Measurements from ENCODE around the gene SLIT3. TPM values are rescaled to one million over a fixed set of nuclear protein-coding genes. Genes with fewer than 3 reads are reported as not detected.

Gene SLIT3
- total RNA-seq, 1 donor from 2014 or later, result not detected

- DNase-seq, result no peak
These were observed 200.9 kb downstream of the SLIT3 start for GRCh38 chr5:169099801-169100734.

DNA sequence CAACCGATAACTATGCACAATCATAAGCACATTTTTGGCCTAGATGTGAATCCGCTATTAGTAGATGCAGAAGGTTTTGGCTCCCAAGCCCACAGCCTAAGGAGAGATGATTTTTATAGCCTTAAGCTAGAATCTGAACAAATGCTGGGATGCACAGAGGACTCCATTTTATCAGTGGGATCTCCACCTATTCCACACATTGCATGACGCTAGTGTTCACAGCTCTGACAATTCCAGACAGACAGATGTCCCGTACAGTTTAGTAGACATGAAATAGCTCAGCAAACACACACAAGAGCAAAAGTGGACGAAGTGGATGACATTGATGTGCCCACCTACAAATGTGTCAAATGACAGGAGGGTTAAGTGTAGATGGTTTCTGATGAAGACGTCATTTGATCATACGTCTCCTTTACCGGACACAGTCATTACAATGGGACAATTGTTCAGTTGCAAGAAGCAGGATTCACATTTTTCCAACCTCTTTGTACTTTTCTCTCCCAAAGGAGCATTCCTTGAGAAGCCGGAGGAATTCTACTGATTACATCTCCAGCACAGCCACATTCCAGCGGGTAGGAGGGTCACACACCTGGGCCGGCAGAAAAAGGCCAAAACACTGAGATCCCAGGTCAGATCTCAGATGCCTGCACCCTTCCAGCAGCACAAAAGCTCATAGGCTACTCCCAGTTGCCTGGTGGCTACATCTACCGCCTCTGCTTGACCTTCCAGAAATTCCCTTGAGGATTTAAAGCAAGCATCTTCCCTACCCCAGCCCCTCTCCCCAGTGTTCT lies 202.4 kb downstream of the SLIT3 start:
- DNase-seq, result no peak

GRCh38 chr5:169097374-169098326 lies 203.3 kb downstream of the SLIT3 start:
- DNase-seq, result no peak

DNA sequence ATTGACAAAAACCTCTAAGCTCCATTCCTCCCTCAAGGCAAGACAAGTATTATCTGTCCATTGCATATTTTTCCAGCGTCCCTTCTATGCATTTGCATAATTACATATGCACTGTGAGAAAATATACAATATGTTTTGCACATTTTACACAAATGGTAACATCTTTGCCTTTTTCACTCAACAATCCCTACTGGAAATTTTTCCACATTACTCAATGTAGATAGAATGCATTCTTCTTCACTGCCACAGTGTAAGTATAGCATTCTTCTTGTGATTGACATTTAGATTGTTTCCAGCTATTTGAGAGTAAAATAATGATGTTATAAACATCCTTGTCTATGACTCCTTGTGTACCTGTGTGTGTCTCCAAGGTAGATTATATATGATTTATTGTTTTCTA lies 205.0 kb downstream of the SLIT3 start:
- no peak for DNase-seq

DNA sequence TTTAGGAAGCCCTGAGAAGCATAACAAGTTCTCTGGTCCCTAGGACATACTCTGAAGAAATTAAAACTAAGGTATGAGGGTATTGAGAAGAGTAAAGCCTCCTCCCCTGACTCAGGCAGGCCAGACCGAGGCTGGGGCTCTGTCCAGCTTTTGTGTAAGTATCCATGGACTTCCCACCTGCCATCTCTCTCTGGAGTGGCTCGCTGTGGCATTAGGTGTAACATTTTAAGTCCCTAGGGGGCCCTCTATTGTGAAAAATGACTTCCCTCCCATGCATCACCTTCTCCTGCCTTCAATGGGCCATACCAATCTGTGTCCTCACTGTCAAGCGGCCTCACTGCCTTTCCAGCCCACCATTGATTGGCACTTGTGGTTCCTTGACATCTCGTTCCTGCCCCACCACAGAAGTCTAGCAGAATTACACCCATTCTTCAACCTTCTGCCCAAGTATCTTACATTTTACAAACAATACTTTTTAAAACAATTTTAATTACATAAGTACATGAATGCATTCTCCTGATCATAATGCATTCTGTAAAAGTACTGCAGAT lies 205.5 kb downstream of the SLIT3 start:
- no peak for DNase-seq

GRCh38 chr5:169094586-169095409 lies 206.1 kb downstream of the SLIT3 start:
- DNase-seq, result no peak

DNA sequence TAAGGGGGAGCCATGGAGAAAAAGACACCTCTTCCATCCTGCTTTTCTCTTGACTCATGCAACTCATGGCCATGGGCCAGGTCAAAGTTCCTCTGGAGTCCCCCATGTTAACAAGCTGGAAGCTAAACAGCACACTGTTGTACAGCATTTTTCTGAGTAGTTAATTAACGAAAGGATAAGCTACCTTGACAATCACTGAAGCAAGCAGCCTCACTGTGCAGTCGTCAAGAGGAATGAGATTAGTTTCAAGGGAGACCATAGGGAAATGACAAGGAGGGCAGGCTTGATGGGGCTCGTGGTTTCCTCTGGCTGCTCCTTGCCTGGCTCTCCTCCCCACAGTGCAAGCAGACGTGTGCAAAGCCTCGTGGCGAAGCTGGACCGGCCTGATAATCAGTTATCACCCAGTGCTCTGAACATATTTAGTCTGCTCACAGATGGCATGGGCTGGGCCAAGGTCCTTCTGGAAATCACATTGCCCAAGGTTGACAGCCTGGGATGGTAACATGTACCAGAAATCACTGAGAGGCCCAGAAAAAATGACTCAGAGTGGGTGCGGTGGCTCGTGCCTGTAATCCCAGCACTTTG lies 209.5 kb downstream of the SLIT3 start:
- no peak for DNase-seq

- no peak for DNase-seq
These were observed 211.6 kb downstream of the SLIT3 start for GRCh38 chr5:169089343-169089742.

DNA sequence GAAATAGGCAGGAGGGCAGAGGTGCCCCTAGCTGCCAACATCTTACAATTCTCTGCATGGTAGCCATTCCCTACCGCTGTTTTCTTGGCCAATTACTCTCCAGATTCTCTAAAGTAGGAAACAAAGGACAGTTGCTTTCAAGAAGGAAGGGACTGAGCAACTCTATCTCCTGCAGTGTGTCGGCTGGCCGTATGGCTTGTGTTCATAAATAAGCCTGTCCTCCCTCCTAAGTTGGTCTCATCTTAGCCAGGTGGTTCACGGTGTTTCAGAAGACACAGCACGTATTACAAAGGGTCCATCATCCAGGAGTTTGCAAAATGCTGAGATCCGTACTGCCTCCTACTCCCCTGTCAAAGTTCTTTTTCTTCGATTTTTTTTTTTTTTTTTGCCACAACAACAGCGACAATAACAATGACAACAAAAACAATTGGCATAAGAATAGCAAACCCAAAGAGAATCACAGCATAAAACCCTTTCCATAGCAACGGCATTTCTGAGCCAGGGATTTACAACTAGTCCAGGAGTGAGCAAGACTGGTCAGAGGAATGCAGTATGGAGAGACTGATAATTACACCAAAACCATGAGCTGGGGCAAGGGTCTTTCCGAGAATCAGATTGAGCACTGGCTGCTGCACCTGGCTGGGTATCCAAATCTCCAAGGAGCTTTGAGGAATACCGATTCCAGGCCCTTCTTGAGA lies 212.8 kb downstream of the SLIT3 start:
- DNase-seq, result no peak

- DNase-seq, result no peak
These were observed 215.3 kb downstream of the SLIT3 start for GRCh38 chr5:169085636-169086035.

GRCh38 chr5:169085212-169085611 lies 215.7 kb downstream of the SLIT3 start:
- no peak for DNase-seq

- DNase-seq, result no peak
These were observed 216.2 kb downstream of the SLIT3 start for GRCh38 chr5:169084775-169085174.

DNA sequence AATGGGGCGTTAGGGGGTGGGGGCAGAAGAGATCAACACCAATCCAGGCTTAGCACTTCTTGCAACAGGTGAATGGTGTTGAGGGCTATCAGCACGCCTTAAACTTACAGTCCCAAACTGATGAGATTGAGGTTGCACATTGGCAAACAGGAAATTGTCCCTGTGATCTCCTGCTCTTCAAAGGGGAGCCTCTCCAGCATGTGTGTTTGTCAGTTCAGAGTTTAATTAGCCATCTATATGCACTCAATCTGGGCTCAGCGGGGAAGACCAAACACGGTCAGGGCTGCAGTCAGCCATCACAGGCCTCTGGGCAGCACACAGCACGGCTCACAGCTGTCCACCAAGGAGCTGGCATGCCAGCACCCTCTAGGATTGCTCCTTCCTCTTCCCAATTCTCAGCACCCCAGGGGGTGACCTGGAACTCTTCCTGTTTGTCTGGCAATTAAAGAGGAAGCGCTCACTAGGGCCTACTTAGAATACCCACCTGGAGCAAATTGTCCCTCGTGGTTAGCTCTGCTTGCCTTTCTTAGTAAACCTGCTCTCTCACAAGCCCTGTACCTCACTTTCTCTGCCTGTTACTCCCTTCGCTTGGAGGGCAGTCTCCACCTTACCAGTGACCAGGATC lies 217.4 kb downstream of the SLIT3 start:
- no peak for DNase-seq

GRCh38 chr5:169081000-169081724 lies 219.8 kb downstream of the SLIT3 start:
- DNase-seq, result no peak

GRCh38 chr5:169080448-169080911 lies 220.5 kb downstream of the SLIT3 start:
- DNase-seq, result no peak

DNA sequence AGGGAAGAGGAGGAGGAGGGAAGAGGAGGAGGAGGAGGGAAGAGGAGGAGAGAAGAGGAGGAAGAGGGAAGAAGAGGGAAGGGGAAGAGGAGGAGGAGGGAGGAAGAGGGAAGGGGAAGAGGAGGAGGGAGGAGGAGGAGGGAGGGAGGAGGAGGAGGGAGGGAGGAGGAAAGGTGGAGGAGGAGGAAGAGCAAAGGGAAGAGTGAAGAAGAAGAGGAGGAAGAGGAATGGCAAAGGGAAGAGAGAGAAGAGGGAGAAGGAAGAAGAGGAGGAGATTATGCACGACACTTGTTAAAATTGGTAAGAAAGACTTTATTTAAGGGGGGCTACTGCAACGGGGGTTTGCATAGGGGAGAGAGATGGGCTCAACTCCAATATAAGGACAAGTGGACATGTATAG lies 221.2 kb downstream of the SLIT3 start:
- DNase-seq, result no peak

DNA sequence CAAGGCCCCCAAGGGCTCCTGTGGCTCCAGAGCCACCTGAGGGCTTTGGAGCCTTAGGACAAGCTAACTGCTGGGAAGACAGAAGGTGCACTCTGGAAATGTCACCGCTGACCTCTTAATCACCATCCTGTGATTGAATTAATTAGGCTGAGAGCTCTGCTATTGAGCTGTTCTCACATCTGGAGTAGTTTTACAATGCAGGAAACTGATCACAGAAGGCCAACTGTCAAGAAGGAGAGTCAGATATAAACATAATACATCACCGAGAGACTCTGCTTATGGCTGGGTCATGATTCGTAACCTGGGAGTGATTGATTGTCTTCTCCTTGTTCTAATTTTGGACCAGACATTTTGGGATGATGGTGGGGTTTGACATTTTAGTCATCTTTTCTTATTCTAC lies 226.1 kb downstream of the SLIT3 start:
- DNase-seq, result no peak

DNA sequence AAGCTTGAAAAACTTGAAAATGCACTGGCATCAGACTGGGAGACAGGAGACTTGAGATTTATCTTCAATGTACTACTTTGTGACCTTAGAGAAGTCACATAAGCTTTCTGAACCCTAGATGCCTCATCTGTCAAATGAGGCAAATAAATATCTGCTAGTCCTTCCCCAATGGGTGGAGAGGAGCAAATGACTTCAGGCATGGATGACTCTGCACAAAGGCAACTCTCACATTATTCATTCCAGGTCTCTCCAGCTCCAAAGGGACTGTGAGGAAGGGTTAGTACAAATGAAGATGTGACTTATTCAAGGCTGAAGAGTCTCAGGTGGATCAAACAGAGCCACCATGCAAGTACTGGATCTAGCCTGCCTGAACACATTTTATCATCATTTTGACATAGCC lies 228.7 kb downstream of the SLIT3 start:
- DNase-seq, result no peak

GRCh38 chr5:169070413-169070812 lies 230.5 kb downstream of the SLIT3 start:
- DNase-seq, result no peak

All from dermis blood vessel endothelial cell (primary cell).